Measurements from ENCODE around the gene KCNJ5.
"Not testable (repeated sequence)": the region's sequence is repeated elsewhere in the genome, so short reads cannot be mapped to it uniquely, and the experiment has no call there.

KCNJ5 gene

DNA sequence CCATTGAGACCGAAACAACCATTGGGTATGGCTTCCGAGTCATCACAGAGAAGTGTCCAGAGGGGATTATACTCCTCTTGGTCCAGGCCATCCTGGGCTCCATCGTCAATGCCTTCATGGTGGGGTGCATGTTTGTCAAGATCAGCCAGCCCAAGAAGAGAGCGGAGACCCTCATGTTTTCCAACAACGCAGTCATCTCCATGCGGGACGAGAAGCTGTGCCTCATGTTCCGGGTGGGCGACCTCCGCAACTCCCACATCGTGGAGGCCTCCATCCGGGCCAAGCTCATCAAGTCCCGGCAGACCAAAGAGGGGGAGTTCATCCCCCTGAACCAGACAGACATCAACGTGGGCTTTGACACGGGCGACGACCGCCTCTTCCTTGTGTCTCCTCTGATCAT lies 20.5 kb downstream of the KCNJ5 start:
- Histone ChIP-seq H3K9ac (ENCODE audit: low read depth in 1 of 2, low read length in 2 of 2) (no peak overlapping the region), H3K4me3 (ENCODE audit: low read length in 2 of 2) (no peak overlapping the region), H3K27ac (ENCODE audit: low read depth in 2 of 2, low read length in 2 of 2) (no peak overlapping the region), H3K36me3 (ENCODE audit: control insufficient read depth in 2 of 2, insufficient read depth in 2 of 2, low read length in 2 of 2) (no peaks in the 10 kb centered on the region), H3K4me1 (ENCODE audit: control insufficient read depth in 2 of 2, insufficient read depth in 2 of 2, low read length in 2 of 2) (peaks cover 0 to 7% of the 10 kb centered on the region in 2 donors), H3K9me3 (ENCODE audit: control insufficient read depth in 2 of 2, low read length in 2 of 2) (no peaks in the 10 kb centered on the region), H3K27me3 (ENCODE audit: control insufficient read depth in 2 of 2, insufficient read depth in 2 of 2, low read length in 2 of 2) (no peaks in the 10 kb centered on the region)

GRCh38 chr11:128913806-128914205 lies 22.6 kb downstream of the KCNJ5 start:
- H3K27me3 ChIP-seq (ENCODE audit: control insufficient read depth in 2 of 2, insufficient read depth in 2 of 2, low read length in 2 of 2) = no peaks in the 10 kb centered on the region
- no peaks in the 10 kb centered on the region for H3K4me1 ChIP-seq (ENCODE audit: control insufficient read depth in 2 of 2, insufficient read depth in 2 of 2, low read length in 2 of 2)
- H3K9me3 ChIP-seq (ENCODE audit: control insufficient read depth in 2 of 2, low read length in 2 of 2) = no peaks in the 10 kb centered on the region
- H3K4me3 ChIP-seq (ENCODE audit: low read length in 2 of 2) = no peak overlapping the region
- H3K27ac ChIP-seq (ENCODE audit: low read depth in 2 of 2, low read length in 2 of 2) = no peak overlapping the region
- no peak overlapping the region for H3K9ac ChIP-seq (ENCODE audit: low read depth in 1 of 2, low read length in 2 of 2)
- no peaks in the 10 kb centered on the region for H3K36me3 ChIP-seq (ENCODE audit: control insufficient read depth in 2 of 2, insufficient read depth in 2 of 2, low read length in 2 of 2)

GRCh38 chr11:128914216-128915148 lies 23.3 kb downstream of the KCNJ5 start:
- H3K27ac ChIP-seq (ENCODE audit: low read depth in 2 of 2, low read length in 2 of 2) = no peak overlapping the region
- H3K27me3 ChIP-seq (ENCODE audit: control insufficient read depth in 2 of 2, insufficient read depth in 2 of 2, low read length in 2 of 2) = no peaks in the 10 kb centered on the region

GRCh38 chr11:128915149-128915521 lies 24.0 kb downstream of the KCNJ5 start:
- Histone ChIP-seq H3K4me1 (ENCODE audit: control insufficient read depth in 2 of 2, insufficient read depth in 2 of 2, low read length in 2 of 2) (no peaks in the 10 kb centered on the region), H3K4me3 (ENCODE audit: low read length in 2 of 2) (no peak overlapping the region), H3K36me3 (ENCODE audit: control insufficient read depth in 2 of 2, insufficient read depth in 2 of 2, low read length in 2 of 2) (no peaks in the 10 kb centered on the region), H3K9ac (ENCODE audit: low read depth in 1 of 2, low read length in 2 of 2) (no peak overlapping the region), H3K27me3 (ENCODE audit: control insufficient read depth in 2 of 2, insufficient read depth in 2 of 2, low read length in 2 of 2) (no peaks in the 10 kb centered on the region), H3K9me3 (ENCODE audit: control insufficient read depth in 2 of 2, low read length in 2 of 2) (no peaks in the 10 kb centered on the region), H3K27ac (ENCODE audit: low read depth in 2 of 2, low read length in 2 of 2) (no peak overlapping the region)

More at GRCh38 chr11:128914216-128915148, 23.3 kb downstream of the KCNJ5 start:
- H3K9ac ChIP-seq (ENCODE audit: low read depth in 1 of 2, low read length in 2 of 2) = no peak overlapping the region
- no peaks in the 10 kb centered on the region for H3K36me3 ChIP-seq (ENCODE audit: control insufficient read depth in 2 of 2, insufficient read depth in 2 of 2, low read length in 2 of 2)
- no peaks in the 10 kb centered on the region for H3K4me1 ChIP-seq (ENCODE audit: control insufficient read depth in 2 of 2, insufficient read depth in 2 of 2, low read length in 2 of 2)
- no peaks in the 10 kb centered on the region for H3K9me3 ChIP-seq (ENCODE audit: control insufficient read depth in 2 of 2, low read length in 2 of 2)
- H3K4me3 ChIP-seq (ENCODE audit: low read length in 2 of 2) = no peak overlapping the region

- Histone ChIP-seq H3K4me3 (ENCODE audit: low read length in 2 of 2) (no peak overlapping the region), H3K36me3 (ENCODE audit: control insufficient read depth in 2 of 2, insufficient read depth in 2 of 2, low read length in 2 of 2) (no peaks in the 10 kb centered on the region), H3K9me3 (ENCODE audit: control insufficient read depth in 2 of 2, low read length in 2 of 2) (no peaks in the 10 kb centered on the region), H3K4me1 (ENCODE audit: control insufficient read depth in 2 of 2, insufficient read depth in 2 of 2, low read length in 2 of 2) (no peaks in the 10 kb centered on the region), H3K9ac (ENCODE audit: low read depth in 1 of 2, low read length in 2 of 2) (no peak overlapping the region), H3K27ac (ENCODE audit: low read depth in 2 of 2, low read length in 2 of 2) (no peak overlapping the region), H3K27me3 (ENCODE audit: control insufficient read depth in 2 of 2, insufficient read depth in 2 of 2, low read length in 2 of 2) (no peaks in the 10 kb centered on the region)
Measured at GRCh38 chr11:128916037-128916572, 24.9 kb downstream of the KCNJ5 start.

DNA sequence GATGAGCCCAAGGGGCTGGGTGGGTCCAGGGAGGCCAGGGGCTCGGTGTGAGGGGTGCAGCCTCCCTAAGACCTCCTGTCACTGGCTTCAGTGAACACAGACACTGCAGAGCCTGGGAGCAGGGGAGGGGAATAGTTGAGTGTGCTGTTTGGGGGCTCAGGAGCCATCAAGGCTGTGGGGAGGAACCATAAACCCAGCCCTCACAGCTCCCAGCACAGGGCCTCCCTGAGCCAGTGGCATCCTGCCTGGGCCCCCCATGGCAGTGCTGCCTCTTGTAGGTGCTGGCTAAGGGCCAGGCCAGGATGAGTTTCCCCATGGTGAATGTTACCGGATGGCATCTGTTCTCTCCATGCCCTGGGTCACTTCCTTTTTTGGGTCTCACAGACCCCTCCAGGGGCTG lies 25.5 kb downstream of the KCNJ5 start:
- no peaks in the 10 kb centered on the region for H3K4me1 ChIP-seq (ENCODE audit: control insufficient read depth in 2 of 2, insufficient read depth in 2 of 2, low read length in 2 of 2)
- no peak overlapping the region for H3K4me3 ChIP-seq (ENCODE audit: low read length in 2 of 2)
- no peaks in the 10 kb centered on the region for H3K36me3 ChIP-seq (ENCODE audit: control insufficient read depth in 2 of 2, insufficient read depth in 2 of 2, low read length in 2 of 2)
- no peaks in the 10 kb centered on the region for H3K9me3 ChIP-seq (ENCODE audit: control insufficient read depth in 2 of 2, low read length in 2 of 2)
- H3K27me3 ChIP-seq (ENCODE audit: control insufficient read depth in 2 of 2, insufficient read depth in 2 of 2, low read length in 2 of 2) = no peaks in the 10 kb centered on the region
- H3K27ac ChIP-seq (ENCODE audit: low read depth in 2 of 2, low read length in 2 of 2) = no peak overlapping the region
- no peak overlapping the region for H3K9ac ChIP-seq (ENCODE audit: low read depth in 1 of 2, low read length in 2 of 2)

DNA sequence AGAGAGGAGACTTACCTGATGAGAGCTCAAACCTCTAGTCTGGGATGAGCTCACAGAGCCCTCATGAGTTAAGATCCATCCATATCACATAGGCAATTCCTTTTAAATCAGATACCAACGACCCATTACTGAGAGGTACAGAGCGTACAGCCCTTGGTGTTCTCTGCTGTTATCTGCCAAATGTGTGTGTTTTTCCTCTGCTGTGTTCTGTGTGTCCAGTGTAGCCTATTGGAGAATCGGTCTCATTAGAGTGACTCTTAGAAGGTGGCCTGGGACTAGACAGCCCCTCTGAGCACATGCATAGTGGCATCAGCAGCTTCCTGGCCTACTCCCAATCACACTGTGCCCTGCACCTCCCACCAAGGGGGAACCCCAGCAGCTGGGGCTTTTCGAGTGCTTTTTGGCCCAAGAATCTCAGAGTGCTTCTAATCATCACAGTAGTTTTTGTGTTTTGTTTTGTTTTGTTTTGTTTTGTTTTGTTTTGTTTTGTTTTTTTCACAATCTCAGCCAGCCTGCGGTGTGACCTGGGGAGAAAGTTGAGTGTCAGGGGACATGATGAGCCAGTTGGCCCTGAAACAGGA lies 26.1 kb downstream of the KCNJ5 start:
- H3K9ac ChIP-seq (ENCODE audit: low read depth in 1 of 2, low read length in 2 of 2) = no peak overlapping the region
- no peak overlapping the region for H3K27ac ChIP-seq (ENCODE audit: low read depth in 2 of 2, low read length in 2 of 2)
- no peaks in the 10 kb centered on the region for H3K36me3 ChIP-seq (ENCODE audit: control insufficient read depth in 2 of 2, insufficient read depth in 2 of 2, low read length in 2 of 2)
- no peaks in the 10 kb centered on the region for H3K4me1 ChIP-seq (ENCODE audit: control insufficient read depth in 2 of 2, insufficient read depth in 2 of 2, low read length in 2 of 2)
- H3K4me3 ChIP-seq (ENCODE audit: low read length in 2 of 2) = no peak overlapping the region
- no peaks in the 10 kb centered on the region for H3K9me3 ChIP-seq (ENCODE audit: control insufficient read depth in 2 of 2, low read length in 2 of 2)
- H3K27me3 ChIP-seq (ENCODE audit: control insufficient read depth in 2 of 2, insufficient read depth in 2 of 2, low read length in 2 of 2) = no peaks in the 10 kb centered on the region

DNA sequence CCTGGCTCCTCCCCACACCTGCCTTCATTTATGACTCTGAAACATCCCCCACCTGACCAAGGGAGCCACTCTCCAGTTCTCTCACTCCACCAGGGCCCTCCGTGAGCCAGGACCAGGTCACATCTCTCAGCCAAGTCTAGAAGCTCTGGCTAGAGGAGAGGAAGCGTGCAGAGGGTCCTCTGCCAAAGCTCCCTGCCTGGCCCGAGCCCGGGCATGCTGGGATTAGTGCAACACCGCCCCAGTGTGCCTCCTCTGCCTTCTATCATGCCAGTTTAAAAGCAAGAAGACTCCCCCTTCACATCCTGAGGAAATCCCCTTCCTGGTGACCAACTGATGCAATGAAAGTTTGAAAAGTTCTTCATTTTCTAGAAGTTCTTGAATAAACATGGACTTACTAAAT lies 28.1 kb downstream of the KCNJ5 start:
- no peaks in the 10 kb centered on the region for H3K9me3 ChIP-seq (ENCODE audit: control insufficient read depth in 2 of 2, low read length in 2 of 2)
- no peaks in the 10 kb centered on the region for H3K27me3 ChIP-seq (ENCODE audit: control insufficient read depth in 2 of 2, insufficient read depth in 2 of 2, low read length in 2 of 2)
- no peaks in the 10 kb centered on the region for H3K36me3 ChIP-seq (ENCODE audit: control insufficient read depth in 2 of 2, insufficient read depth in 2 of 2, low read length in 2 of 2)
- no peak overlapping the region for H3K27ac ChIP-seq (ENCODE audit: low read depth in 2 of 2, low read length in 2 of 2)
- no peak overlapping the region for H3K9ac ChIP-seq (ENCODE audit: low read depth in 1 of 2, low read length in 2 of 2)
- H3K4me3 ChIP-seq (ENCODE audit: low read length in 2 of 2) = no peak overlapping the region
- no peaks in the 10 kb centered on the region for H3K4me1 ChIP-seq (ENCODE audit: control insufficient read depth in 2 of 2, insufficient read depth in 2 of 2, low read length in 2 of 2)

DNA sequence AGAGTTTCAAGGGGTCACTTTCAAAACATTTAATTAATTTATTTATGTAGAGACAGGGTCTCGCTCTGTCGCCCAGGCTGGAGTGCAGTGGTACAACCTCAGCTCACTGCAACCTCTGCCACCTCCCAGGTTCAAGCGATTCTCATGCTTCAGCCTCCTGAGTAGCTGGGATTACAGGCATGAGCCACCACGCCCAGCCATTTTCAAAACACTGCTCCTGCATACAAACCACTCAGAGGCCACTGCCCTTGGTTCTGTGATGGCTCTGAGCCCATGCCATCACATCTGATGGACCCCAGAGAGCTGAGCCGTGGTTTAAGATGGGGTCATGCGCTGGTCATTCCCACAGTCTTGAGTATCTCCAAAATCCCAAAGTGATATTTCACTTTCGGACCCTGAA lies 28.5 kb downstream of the KCNJ5 start:
- H3K4me1 ChIP-seq (ENCODE audit: control insufficient read depth in 2 of 2, insufficient read depth in 2 of 2, low read length in 2 of 2) = not testable (repeated sequence)

DNA sequence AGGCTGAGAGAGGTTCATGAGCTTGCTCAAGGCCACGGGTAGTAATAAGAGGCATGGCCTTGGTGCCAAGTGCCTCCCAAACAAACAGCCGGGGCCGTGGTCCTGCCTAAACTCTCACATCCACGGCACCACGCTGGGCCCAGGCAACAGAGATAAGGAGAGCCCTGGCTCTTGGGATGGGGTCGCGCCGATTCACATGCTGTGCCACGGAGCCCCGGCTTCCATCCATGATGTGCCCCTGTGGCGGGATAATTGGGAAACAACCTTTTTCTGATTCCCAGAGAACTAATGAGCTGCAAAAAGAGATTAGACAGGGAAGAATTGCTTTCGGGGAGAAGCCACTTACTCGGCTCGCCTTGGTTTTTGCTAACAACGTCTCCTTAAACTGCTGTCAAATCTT lies 29.5 kb downstream of the KCNJ5 start:
- no peak overlapping the region for H3K9ac ChIP-seq (ENCODE audit: low read depth in 1 of 2, low read length in 2 of 2)
- no peak overlapping the region for H3K4me3 ChIP-seq (ENCODE audit: low read length in 2 of 2)
- no peaks in the 10 kb centered on the region for H3K36me3 ChIP-seq (ENCODE audit: control insufficient read depth in 2 of 2, insufficient read depth in 2 of 2, low read length in 2 of 2)
- no peaks in the 10 kb centered on the region for H3K4me1 ChIP-seq (ENCODE audit: control insufficient read depth in 2 of 2, insufficient read depth in 2 of 2, low read length in 2 of 2)
- H3K9me3 ChIP-seq (ENCODE audit: control insufficient read depth in 2 of 2, low read length in 2 of 2) = no peaks in the 10 kb centered on the region
- H3K27ac ChIP-seq (ENCODE audit: low read depth in 2 of 2, low read length in 2 of 2) = no peak overlapping the region
- H3K27me3 ChIP-seq (ENCODE audit: control insufficient read depth in 2 of 2, insufficient read depth in 2 of 2, low read length in 2 of 2) = no peaks in the 10 kb centered on the region

More for the DNA sequence above, 28.5 kb downstream of the KCNJ5 start:
- not testable (repeated sequence) for H3K27me3 ChIP-seq (ENCODE audit: control insufficient read depth in 2 of 2, insufficient read depth in 2 of 2, low read length in 2 of 2); H3K4me3 ChIP-seq (ENCODE audit: low read length in 2 of 2); H3K9me3 ChIP-seq (ENCODE audit: control insufficient read depth in 2 of 2, low read length in 2 of 2); H3K9ac ChIP-seq (ENCODE audit: low read depth in 1 of 2, low read length in 2 of 2); H3K36me3 ChIP-seq (ENCODE audit: control insufficient read depth in 2 of 2, insufficient read depth in 2 of 2, low read length in 2 of 2); H3K27ac ChIP-seq (ENCODE audit: low read depth in 2 of 2, low read length in 2 of 2)
